Transverse colon (tissue), 4 donors: ENCODE measurements around the gene RGS2.

Experiments used
- CTCF ChIP-seq, 5 experiments: fragments of 200-600 bp in 3 of 5; fragments of 450-650 bp in 2 of 5; sonication (generic) in 3 of 5; IDR thresholded peaks; 1 replicate in 2 of 5; 2 replicates in 3 of 5; pipeline ENCODE4 v1.5.1; 2016 to 2017; ENCODE audit warnings: antibody characterized with exemption in 5 of 5, inconsistent platforms in 3 of 5, mild to moderate bottlenecking in 2 of 5, moderate library complexity in 1 of 5
- EP300 ChIP-seq: sonication (generic); formaldehyde crosslinking; IDR thresholded peaks from one replicate; pipeline ENCODE4 v1.6.1; 2017; ENCODE audit warnings: antibody characterized with exemption, low read depth
- POLR2A ChIP-seq: fragments of 450-650 bp; IDR thresholded peaks from one replicate; pipeline ENCODE4 v1.6.1; 2016; ENCODE audit warnings: antibody characterized with exemption, mild to moderate bottlenecking, moderate library complexity
- POLR2AphosphoS5 ChIP-seq, 3 donors: sonication (generic); formaldehyde crosslinking; IDR thresholded peaks; one replicate each; pipeline ENCODE4 v1.6.1; 2016; ENCODE audit warnings: antibody characterized with exemption in 3 of 3

DNA sequence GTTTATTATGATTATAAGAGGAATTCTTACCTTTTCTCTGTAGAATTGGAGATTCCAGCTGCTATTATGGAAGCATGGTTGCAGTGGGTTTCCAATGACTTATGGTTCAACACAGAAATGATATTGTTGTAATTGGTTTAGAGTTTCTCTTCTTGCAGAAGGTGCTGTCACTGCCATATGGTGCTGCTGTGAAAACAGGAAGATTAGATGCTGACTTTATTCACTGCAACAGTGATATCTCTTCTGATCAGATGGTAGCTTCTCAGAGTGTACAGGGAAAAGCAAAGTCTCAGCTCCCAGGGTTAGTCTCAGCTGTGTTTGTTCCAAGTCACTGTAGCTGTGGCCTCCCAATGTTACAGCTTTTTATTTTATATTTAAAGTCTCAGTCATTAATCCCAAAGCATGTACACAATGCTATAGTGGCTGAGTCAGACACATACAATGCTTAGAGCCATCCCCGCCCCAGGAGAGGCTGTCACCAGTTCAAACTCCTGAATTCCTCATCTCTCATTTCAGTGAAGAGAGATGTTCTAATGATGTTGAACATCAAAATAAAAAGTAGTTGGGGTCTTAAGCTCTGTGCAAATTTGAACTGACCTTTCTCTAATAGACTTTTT, 42.7 kb upstream of the RGS2 start:
- TF ChIP-seq CTCF (IDR thresholded peaks at IDR 0.05) = no peak
- TF ChIP-seq EP300 = no peak
- no peak for TF ChIP-seq POLR2A
- TF ChIP-seq POLR2AphosphoS5 (IDR thresholded peaks at IDR 0.05) = no peak
